ENCODE results near the gene IDE. TPM values are rescaled to one million over a fixed set of nuclear protein-coding genes. Genes with fewer than 3 reads are reported as not detected.
"Not testable (repeated sequence)": the region's sequence is repeated elsewhere in the genome, so short reads cannot be mapped to it uniquely, and the experiment has no call there.

IDE gene
- total RNA-seq, 1 experiment from 2014 or later = 27.1 TPM

- H3K27me3 ChIP-seq = no peaks in the 10 kb centered on the region
- H3K4me3 ChIP-seq = no peak overlapping the region
- H3K9me3 ChIP-seq = no peaks in the 10 kb centered on the region
- no peaks in the 10 kb centered on the region for H3K36me3 ChIP-seq
- DNase-seq = peak; percentile 8
Measured at GRCh38 chr10:92413519-92413918, 160.4 kb downstream of the IDE start.

- H3K4me3 ChIP-seq = no peak overlapping the region
- no peaks in the 10 kb centered on the region for H3K9me3 ChIP-seq
- no peaks in the 10 kb centered on the region for H3K27me3 ChIP-seq
- no peak for DNase-seq
- H3K36me3 ChIP-seq = no peaks in the 10 kb centered on the region
Measured at GRCh38 chr10:92413011-92413410, 160.9 kb downstream of the IDE start.

- Histone ChIP-seq H3K27me3 (no peaks in the 10 kb centered on the region), H3K4me3 (no peak overlapping the region), H3K9me3 (no peaks in the 10 kb centered on the region), H3K36me3 (no peaks in the 10 kb centered on the region)
- no peak for DNase-seq
Measured at GRCh38 chr10:92411406-92411805, 162.5 kb downstream of the IDE start.

- Histone ChIP-seq H3K4me3 (no peak overlapping the region), H3K9me3 (no peaks in the 10 kb centered on the region), H3K36me3 (no peaks in the 10 kb centered on the region), H3K27me3 (no peaks in the 10 kb centered on the region)
- no peak for DNase-seq
Measured at GRCh38 chr10:92410501-92410900, 163.4 kb downstream of the IDE start.

- DNase-seq = no peak
- no peak overlapping the region for H3K4me3 ChIP-seq
- no peaks in the 10 kb centered on the region for H3K27me3 ChIP-seq
Measured at GRCh38 chr10:92408017-92408361, 165.9 kb downstream of the IDE start.

GRCh38 chr10:92407305-92408016 lies 166.4 kb downstream of the IDE start:
- peak; percentile 6 for DNase-seq
- no peaks in the 10 kb centered on the region for H3K36me3 ChIP-seq
- H3K27me3 ChIP-seq = no peaks in the 10 kb centered on the region
- H3K9me3 ChIP-seq = no peaks in the 10 kb centered on the region
- no peak overlapping the region for H3K4me3 ChIP-seq

More at GRCh38 chr10:92408017-92408361, 165.9 kb downstream of the IDE start:
- H3K36me3 ChIP-seq = no peaks in the 10 kb centered on the region
- H3K9me3 ChIP-seq = no peaks in the 10 kb centered on the region

GRCh38 chr10:92405419-92405924 lies 168.4 kb downstream of the IDE start:
- Histone ChIP-seq H3K4me3 (no peak overlapping the region), H3K36me3 (no peaks in the 10 kb centered on the region), H3K27me3 (no peaks in the 10 kb centered on the region), H3K9me3 (no peaks in the 10 kb centered on the region)
- no peak for DNase-seq

GRCh38 chr10:92404612-92405418 lies 169.1 kb downstream of the IDE start:
- Histone ChIP-seq H3K9me3 (no peaks in the 10 kb centered on the region), H3K27me3 (no peaks in the 10 kb centered on the region), H3K36me3 (no peaks in the 10 kb centered on the region), H3K4me3 (no peak overlapping the region)
- no peak for DNase-seq

- H3K36me3 ChIP-seq, H3K27me3 ChIP-seq, DNase-seq, H3K4me3 ChIP-seq, H3K9me3 ChIP-seq: not testable (repeated sequence)
Measured at GRCh38 chr10:92402234-92402633, 171.7 kb downstream of the IDE start.

Other genes starting within 250 kb of the IDE start
- gene KIF11, start 19.0 kb upstream of the IDE start, total RNA-seq (2014; rRNA removed; shearing (Covaris generic); ENCODE audit: low replicate concordance) = 19.5 and 26.3 TPM in 2 replicates
- 4.2 and 9.6 TPM in 2 replicates for gene HHEX, start 115.9 kb upstream of the IDE start, total RNA-seq (2014; rRNA removed; shearing (Covaris generic); ENCODE audit: low replicate concordance)

Data from MG63 (cell line).